ENCODE results near the gene OR1A2. TPM values are rescaled to one million over a fixed set of nuclear protein-coding genes. Genes with fewer than 3 reads are reported as not detected.
"Not testable (repeated sequence)": the region's sequence is repeated elsewhere in the genome, so short reads cannot be mapped to it uniquely, and the experiment has no call there.

The OR1A2 gene
- total RNA-seq, 1 donor from 2014 or later = not detected

GRCh38 chr17:3222505-3222904 lies 25.2 kb downstream of the OR1A2 start:
- TF ChIP-seq EZH2phosphoT487 (IDR thresholded peaks at IDR 0.05) (no peak), CTCF (IDR thresholded peaks at IDR 0.05) (no peak), EZH2 (IDR thresholded peaks at IDR 0.05) (no peak)
- H3K36me3 ChIP-seq = no peaks in the 10 kb centered on the region
- H4K20me1 ChIP-seq (ENCODE audit: low read depth) = no peaks in the 10 kb centered on the region
- no peaks in the 10 kb centered on the region for H3K4me1 ChIP-seq
- no peak overlapping the region for H3K9ac ChIP-seq
- Mint-ChIP-seq H3K27me3 (ENCODE audit: insufficient read depth, low read depth) (no peaks in the 10 kb centered on the region), H3K27ac (no peak overlapping the region), H3K9me3 (peaks cover 3% of the 10 kb centered on the region), H3K4me3 (no peak overlapping the region), H3K36me3 (no peaks in the 10 kb centered on the region), H3K4me1 (no peaks in the 10 kb centered on the region)
- DNase-seq (ENCODE audit: low spot score) = no peak
- no peak overlapping the region for H3K4me3 ChIP-seq
- H3K27ac ChIP-seq = no peak overlapping the region
- no peak overlapping the region for H3K4me2 ChIP-seq
- H3K27me3 ChIP-seq = no peaks in the 10 kb centered on the region
- H2AFZ ChIP-seq (replicated peaks) = no peak overlapping the region
- peaks cover 15% of the 10 kb centered on the region for H3K9me3 ChIP-seq (ENCODE audit: low read depth)
- no peaks in the 10 kb centered on the region for H3F3A ChIP-seq (ENCODE audit: low read depth)
- no peaks in the 10 kb centered on the region for H3K79me2 ChIP-seq (ENCODE audit: low read depth)

GRCh38 chr17:3224721-3225352 lies 27.5 kb downstream of the OR1A2 start:
- H3K9me3 Mint-ChIP-seq; H3K27me3 Mint-ChIP-seq (ENCODE audit: insufficient read depth, low read depth); H3K4me1 Mint-ChIP-seq: not testable (repeated sequence)

DNA sequence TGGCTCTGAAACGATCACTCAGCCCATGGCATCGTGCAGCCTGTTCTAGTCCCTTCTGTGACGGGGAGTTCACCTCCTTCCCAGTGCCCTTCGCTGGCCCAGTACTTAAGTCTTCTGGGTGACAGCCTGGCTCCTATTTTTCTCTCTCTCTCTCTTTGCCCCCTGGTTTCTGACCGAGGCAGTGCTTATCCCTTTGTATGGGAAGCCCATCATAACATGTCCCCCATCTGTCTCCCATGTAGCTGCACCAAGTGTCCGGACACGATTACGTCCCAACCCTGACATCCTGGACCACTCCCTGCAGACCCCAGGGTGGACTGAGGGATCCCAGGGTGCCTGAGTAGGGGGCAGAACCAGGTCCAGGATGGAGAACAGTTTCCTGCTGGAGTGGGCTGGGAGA lies 35.0 kb downstream of the OR1A2 start:
- H3K4me2 ChIP-seq; H3K27me3 Mint-ChIP-seq (ENCODE audit: insufficient read depth, low read depth); H3K4me3 ChIP-seq; H3F3A ChIP-seq (ENCODE audit: low read depth); DNase-seq (ENCODE audit: low spot score); H3K9ac ChIP-seq; H4K20me1 ChIP-seq (ENCODE audit: low read depth); H3K4me1 ChIP-seq; H3K27ac Mint-ChIP-seq; H3K4me1 Mint-ChIP-seq; H3K79me2 ChIP-seq (ENCODE audit: low read depth); H3K27ac ChIP-seq; H2AFZ ChIP-seq (replicated peaks); H3K36me3 Mint-ChIP-seq; H3K36me3 ChIP-seq; H3K9me3 ChIP-seq (ENCODE audit: low read depth); H3K9me3 Mint-ChIP-seq; H3K4me3 Mint-ChIP-seq; H3K27me3 ChIP-seq: not testable (repeated sequence)

More at GRCh38 chr17:3224721-3225352, 27.5 kb downstream of the OR1A2 start:
- not testable (repeated sequence) for H3K27ac Mint-ChIP-seq; H3K27ac ChIP-seq; H4K20me1 ChIP-seq (ENCODE audit: low read depth); H3K4me2 ChIP-seq; H3K4me3 ChIP-seq; DNase-seq (ENCODE audit: low spot score); H3K27me3 ChIP-seq; H3K79me2 ChIP-seq (ENCODE audit: low read depth); H3K4me1 ChIP-seq; H3K4me3 Mint-ChIP-seq; H3K36me3 ChIP-seq; H3K9ac ChIP-seq; H2AFZ ChIP-seq (replicated peaks); H3K36me3 Mint-ChIP-seq; H3F3A ChIP-seq (ENCODE audit: low read depth)
- peaks cover 13% of the 10 kb centered on the region for H3K9me3 ChIP-seq (ENCODE audit: low read depth)

DNA sequence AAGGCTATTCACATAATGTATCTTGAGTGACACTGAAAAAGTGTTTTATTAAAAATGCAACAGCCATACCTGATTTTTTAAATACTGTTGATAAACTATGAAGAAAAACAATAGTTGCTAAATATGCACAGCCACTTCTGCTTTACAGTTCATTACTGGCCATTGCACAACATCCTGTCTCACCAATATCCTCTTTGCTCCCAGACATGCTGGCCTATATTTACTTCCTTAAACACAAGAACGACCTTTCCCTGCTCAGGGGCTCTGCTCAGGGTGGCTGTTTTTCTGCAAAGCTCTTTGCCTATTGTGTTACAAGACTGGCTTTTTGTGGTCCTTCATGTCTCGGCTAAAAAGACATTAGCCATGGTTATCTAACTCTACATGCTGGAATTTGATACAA lies 41.4 kb downstream of the OR1A2 start:
- H3K4me1 ChIP-seq; H3K79me2 ChIP-seq (ENCODE audit: low read depth); H3K4me3 ChIP-seq; H3K4me1 Mint-ChIP-seq; H3K9me3 Mint-ChIP-seq; H3K27me3 Mint-ChIP-seq (ENCODE audit: insufficient read depth, low read depth); H3F3A ChIP-seq (ENCODE audit: low read depth); H3K9me3 ChIP-seq (ENCODE audit: low read depth); DNase-seq (ENCODE audit: low spot score); H3K36me3 ChIP-seq; H3K4me2 ChIP-seq; H3K27ac ChIP-seq; H3K27ac Mint-ChIP-seq; H3K9ac ChIP-seq; H3K36me3 Mint-ChIP-seq; H3K27me3 ChIP-seq; H4K20me1 ChIP-seq (ENCODE audit: low read depth); H3K4me3 Mint-ChIP-seq; H2AFZ ChIP-seq (replicated peaks): not testable (repeated sequence)

GRCh38 chr17:3241044-3241443 lies 43.7 kb downstream of the OR1A2 start:
- DNase-seq (ENCODE audit: low spot score); H4K20me1 ChIP-seq (ENCODE audit: low read depth); H3K4me2 ChIP-seq; H3K27ac ChIP-seq; H3K27ac Mint-ChIP-seq; H3K4me1 ChIP-seq; H3K9me3 ChIP-seq (ENCODE audit: low read depth); H3F3A ChIP-seq (ENCODE audit: low read depth); H3K4me3 ChIP-seq; H3K4me1 Mint-ChIP-seq; H3K27me3 Mint-ChIP-seq (ENCODE audit: insufficient read depth, low read depth); H3K4me3 Mint-ChIP-seq; H3K9ac ChIP-seq; H3K36me3 ChIP-seq; H3K36me3 Mint-ChIP-seq; H3K27me3 ChIP-seq; H2AFZ ChIP-seq (replicated peaks); H3K79me2 ChIP-seq (ENCODE audit: low read depth); H3K9me3 Mint-ChIP-seq: not testable (repeated sequence)

GRCh38 chr17:3244841-3245240 lies 47.5 kb downstream of the OR1A2 start:
- H3K79me2 ChIP-seq (ENCODE audit: low read depth); DNase-seq (ENCODE audit: low spot score); H3K4me1 Mint-ChIP-seq; H3K9me3 Mint-ChIP-seq; H4K20me1 ChIP-seq (ENCODE audit: low read depth); H3K4me3 Mint-ChIP-seq; H3K36me3 ChIP-seq; H3K27ac ChIP-seq; H3K4me1 ChIP-seq; H3K27me3 ChIP-seq; H3K36me3 Mint-ChIP-seq; H3K27ac Mint-ChIP-seq; H3K27me3 Mint-ChIP-seq (ENCODE audit: insufficient read depth, low read depth); H3K9ac ChIP-seq; H3K4me2 ChIP-seq; H3F3A ChIP-seq (ENCODE audit: low read depth); H2AFZ ChIP-seq (replicated peaks); H3K4me3 ChIP-seq; H3K9me3 ChIP-seq (ENCODE audit: low read depth): not testable (repeated sequence)

Measured in neural progenitor cell (in vitro differentiated cells).